Effector CD8-positive, alpha-beta T cell (primary cell): Measurements from ENCODE around the gene FAM83F.
A peak's percentile ranks its signal among the peaks of the same experiment; 100 is the strongest.

ENCODE experiments used
- DNase-seq: peaks from one replicate; lab custom pipeline; 2025; lab: John Stamatoyannopoulos, UW
- total RNA-seq, 4 experiments: gene quantifications; one replicate each; lab custom pipeline; 2026; lab: John Stamatoyannopoulos, UW

Gene FAM83F
- 0 to 2.2 (median 0.98) reads per million in 4 experiments for total RNA-seq

DNA sequence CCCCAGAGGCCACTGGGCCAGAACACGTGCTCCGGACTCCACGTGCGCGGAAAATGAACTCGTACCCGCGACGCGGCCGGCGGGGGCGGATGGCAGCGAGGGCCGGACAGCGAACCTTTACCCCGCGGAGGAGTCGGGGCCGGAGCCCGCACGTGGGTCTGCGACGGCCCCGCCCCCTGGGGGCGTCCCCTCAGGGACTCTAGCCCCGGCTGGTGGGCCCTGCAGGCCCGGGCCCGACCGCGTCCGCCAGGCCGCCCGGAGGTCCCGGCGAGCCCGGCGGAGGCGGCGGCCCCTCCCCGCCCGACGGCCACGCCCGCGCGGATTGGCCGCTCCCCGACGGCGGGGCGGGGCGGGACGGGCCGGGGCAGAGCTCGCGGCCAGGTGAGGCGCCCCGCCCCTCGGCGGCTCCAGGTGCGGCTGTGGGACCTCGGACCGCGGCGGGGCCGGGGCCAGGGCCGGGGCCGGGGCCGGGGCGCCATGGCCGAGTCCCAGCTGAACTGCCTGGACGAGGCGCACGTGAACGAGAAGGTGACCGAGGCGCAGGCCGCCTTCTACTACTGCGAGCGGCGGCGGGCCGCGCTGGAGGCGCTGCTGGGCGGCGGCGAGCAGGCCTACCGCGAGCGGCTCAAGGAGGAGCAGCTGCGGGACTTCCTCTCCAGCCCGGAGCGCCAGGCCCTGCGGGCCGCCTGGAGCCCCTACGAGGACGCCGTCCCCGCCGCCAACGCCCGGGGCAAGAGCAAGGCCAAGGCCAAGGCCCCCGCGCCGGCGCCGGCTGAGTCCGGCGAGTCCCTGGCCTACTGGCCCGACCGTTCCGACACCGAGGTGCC, at the start of gene FAM83F:
Gene FAM83F, plus strand, starts transcription at position 389 of the 827 bp plus-strand sequence. Its CDS starts 89 bp downstream, at position 478.
- peak; percentile 7 for DNase-seq

DNA sequence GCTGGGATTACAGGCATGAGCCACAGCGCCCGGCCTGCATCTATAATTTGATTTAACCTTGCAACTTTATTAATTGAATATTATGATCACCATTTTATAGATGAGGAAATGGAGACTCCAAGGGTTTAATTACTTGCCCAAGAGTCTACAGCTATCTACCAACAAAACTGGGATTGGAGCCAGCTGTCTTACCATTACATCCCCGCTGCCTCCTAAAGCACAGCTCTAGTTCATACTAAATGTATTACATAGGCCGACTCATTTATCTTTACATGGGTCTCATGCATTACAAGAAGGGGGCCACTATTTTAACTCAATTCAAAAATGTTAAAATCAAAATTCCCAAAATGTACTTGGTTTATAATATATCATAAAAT, 48.6 kb upstream of the FAM83F start:
- DNase-seq, result no peak

DNA sequence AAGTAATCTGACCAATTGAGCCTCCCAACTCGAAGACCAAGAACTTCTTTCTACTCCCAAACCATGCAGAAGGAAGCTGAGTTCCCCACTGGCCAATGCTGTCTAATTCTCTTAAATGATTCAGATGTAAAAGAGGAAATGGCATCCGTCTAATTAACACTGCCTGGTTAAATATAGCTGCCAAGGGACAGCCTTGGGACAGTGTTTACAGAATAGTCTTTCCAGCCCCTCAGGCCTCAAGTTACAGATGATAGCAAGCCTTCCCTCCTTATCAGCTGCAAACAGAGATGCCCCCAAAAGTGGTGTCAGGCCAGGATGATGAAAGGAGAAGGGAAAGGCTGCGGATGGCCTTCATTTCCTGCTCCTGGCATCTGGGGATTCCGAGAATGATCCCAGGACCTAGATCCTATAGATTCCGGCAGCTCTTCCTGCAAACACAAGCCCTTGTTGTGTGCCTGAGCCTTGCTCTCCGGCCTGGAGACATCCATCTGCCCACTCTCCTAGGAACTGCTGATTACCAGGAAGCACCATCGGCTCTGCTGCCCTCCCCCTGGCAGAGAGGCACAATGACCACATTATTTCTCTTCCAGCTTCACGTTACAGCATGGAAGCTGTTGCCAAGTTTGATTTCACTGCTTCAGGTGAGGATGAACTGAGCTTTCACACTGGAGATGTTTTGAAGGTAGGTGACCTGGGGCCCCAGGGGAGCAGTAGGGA, 48.1 kb upstream of the FAM83F start:
- DNase-seq, result no peak

- DNase-seq, result no peak
Measured at GRCh38 chr22:39947220-39948216, 47.2 kb upstream of the FAM83F start.

- no peak for DNase-seq
Measured at GRCh38 chr22:39949964-39950737, 44.6 kb upstream of the FAM83F start.

GRCh38 chr22:39951603-39952293, 43.0 kb upstream of the FAM83F start:
- peak; percentile 23 for DNase-seq

GRCh38 chr22:39952347-39952746, 42.4 kb upstream of the FAM83F start:
- no peak for DNase-seq

- no peak for DNase-seq
Measured at GRCh38 chr22:39953101-39953500, 41.7 kb upstream of the FAM83F start.

DNA sequence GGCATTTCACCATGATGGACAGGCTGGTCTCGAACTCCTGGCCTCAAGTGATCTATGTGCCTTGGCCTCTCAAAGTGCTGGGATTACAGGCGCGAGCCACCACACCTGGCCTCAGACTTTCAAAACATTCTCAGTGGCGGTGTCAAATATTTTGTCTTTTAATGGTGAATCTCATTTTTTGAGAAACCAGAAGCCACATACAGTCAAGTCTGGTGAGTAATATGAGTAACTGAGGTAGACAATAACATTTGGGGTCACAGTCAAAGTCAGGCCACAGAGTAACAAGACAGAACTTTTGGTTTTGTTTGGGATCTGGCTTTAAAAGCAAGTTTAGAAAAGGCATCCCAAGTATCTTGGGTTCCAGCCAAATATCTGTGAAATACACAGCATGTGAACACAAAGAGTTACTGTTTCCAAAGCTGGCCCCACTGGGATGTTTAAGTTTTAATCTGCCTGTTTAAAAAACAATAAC, 40.1 kb upstream of the FAM83F start:
- DNase-seq, result no peak

GRCh38 chr22:39955675-39956074, 39.1 kb upstream of the FAM83F start:
- DNase-seq, result no peak

DNA sequence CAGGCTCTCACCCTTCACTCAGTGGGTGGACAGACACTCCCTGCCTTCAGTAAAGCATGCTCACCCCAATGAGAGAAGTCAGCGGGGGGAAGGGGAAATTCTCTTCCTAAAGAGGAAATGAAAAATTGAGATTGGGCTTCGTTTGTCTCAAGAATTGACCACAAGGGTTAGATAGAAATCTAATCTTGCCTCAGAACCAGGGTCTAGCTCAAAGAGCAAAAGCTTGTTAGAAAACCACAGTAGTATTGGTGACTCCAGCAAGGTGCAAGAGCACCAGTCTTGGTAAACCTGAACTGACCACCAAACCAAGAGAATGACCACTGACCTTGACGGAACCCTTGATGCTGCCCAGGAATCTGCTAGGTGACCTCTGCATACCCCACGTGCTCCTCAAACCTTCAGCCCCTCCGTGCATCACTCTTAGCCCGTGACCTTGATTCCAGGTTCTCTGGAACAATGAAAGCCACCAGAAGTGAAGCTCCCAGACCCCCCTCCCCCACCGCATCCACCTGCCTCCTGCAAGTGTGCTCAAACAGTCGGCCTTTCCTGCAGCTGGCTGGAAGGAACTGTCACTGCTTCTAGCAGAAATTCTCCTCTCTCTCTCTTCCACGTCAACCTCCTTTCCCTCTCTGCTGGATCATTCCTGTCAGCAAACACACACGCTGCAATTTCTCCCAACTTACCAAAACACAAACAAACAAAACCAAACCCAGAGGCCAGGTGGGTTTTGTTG, 37.7 kb upstream of the FAM83F start:
- no peak for DNase-seq

GRCh38 chr22:39958009-39958711, 36.6 kb upstream of the FAM83F start:
- no peak for DNase-seq

- DNase-seq, result no peak
Measured at GRCh38 chr22:39958949-39959639, 35.7 kb upstream of the FAM83F start.

DNA sequence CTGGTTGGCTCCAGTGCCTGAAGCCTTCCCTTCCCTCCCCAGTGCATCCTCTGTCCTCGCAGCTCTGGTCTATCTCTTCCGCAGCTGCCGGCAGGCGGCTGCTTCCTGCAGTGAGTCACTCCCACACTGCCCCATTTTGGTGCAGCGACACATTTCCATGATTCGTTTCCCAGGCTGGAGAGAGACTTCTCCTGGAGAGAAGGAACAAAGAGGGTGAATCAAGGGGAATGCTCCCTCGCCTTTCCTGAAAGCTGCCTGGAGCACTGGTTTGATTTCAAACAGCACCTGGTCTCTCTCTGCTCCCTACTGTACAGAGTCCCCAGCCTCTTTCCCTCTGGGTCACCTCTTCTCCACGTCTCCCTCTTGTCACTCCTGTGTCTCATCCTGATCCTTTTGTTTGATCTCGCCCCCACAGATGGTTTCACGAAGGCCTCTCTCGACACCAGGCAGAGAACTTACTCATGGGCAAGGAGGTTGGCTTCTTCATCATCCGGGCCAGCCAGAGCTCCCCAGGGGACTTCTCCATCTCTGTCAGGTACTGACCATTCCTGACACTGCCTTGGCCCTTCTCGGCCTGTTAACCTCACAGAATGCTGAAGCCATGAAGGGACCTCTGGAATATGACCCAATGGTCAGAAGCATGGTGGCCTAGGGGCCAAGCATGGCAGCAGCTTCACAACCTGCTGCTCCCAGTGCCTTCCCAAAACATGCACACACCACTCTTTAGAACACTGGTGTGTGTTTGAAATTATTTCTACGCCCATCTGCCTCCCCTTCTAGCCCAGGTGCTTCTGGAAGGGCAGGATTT, 34.9 kb upstream of the FAM83F start, which contains the start of gene TMA7B:
Gene TMA7B, plus strand, starts transcription at position 758 of the 808 bp plus-strand sequence. CDS start 3,978 bp downstream, outside the sequence.
- no peak for DNase-seq

GRCh38 chr22:39960791-39961746, 33.7 kb upstream of the FAM83F start:
- no peak for DNase-seq

- no peak for DNase-seq
Measured at GRCh38 chr22:39962071-39962470, 32.7 kb upstream of the FAM83F start.
